H9 (cell line): ENCODE measurements around the gene GCN1. TPM values are rescaled to one million over a fixed set of nuclear protein-coding genes. Genes with fewer than 3 reads are reported as not detected.

ENCODE experiments used
- DNase-seq: peaks from one replicate; pipeline ENCODE4 v3.0.0-alpha.2; 2017
- H2AFZ ChIP-seq: one replicate; pipeline ENCODE4 v1.6.1; 2013; ENCODE audit warnings: mild to moderate bottlenecking, low read length, control low read depth, moderate library complexity
- H2AK5ac ChIP-seq: 2 replicates; pipeline ENCODE4 v1.6.1; 2013; ENCODE audit warnings: low read length, control low read depth, mixed read lengths; ENCODE audit not compliant: insufficient read length
- H2BK120ac ChIP-seq: one replicate; pipeline ENCODE4 v1.6.1; 2013; ENCODE audit warnings: low read depth, mild to moderate bottlenecking, low read length, control low read depth, inconsistent platforms; ENCODE audit not compliant: poor library complexity, severe bottlenecking
- H2BK12ac ChIP-seq: 2 replicates; pipeline ENCODE4 v1.6.1; 2013; ENCODE audit warnings: low read length, control low read depth, mixed read lengths, low read depth; ENCODE audit not compliant: insufficient read length
- H2BK15ac ChIP-seq: 2 replicates; pipeline ENCODE4 v1.6.1; 2013; ENCODE audit warnings: low read depth, low read length, control low read depth
- H2BK20ac ChIP-seq: one replicate; pipeline ENCODE4 v1.6.1; 2013; ENCODE audit warnings: low read depth, mild to moderate bottlenecking, low read length, control low read depth, inconsistent platforms; ENCODE audit not compliant: poor library complexity, severe bottlenecking
- H2BK5ac ChIP-seq: 2 replicates; pipeline ENCODE4 v1.6.1; 2013; ENCODE audit warnings: low read length, control low read depth, mixed read lengths; ENCODE audit not compliant: insufficient read length
- H3K14ac ChIP-seq: 2 replicates; pipeline ENCODE4 v1.6.1; 2013; ENCODE audit warnings: low read length, control low read depth; ENCODE audit not compliant: insufficient read depth
- H3K18ac ChIP-seq: 2 replicates; pipeline ENCODE4 v1.6.1; 2013; ENCODE audit warnings: low read depth, mild to moderate bottlenecking, mixed read lengths, low read length, control low read depth; ENCODE audit not compliant: insufficient read length
- H3K23ac ChIP-seq: 2 replicates; pipeline ENCODE4 v1.6.1; 2013; ENCODE audit warnings: low read length, control low read depth, mixed read lengths, low read depth; ENCODE audit not compliant: insufficient read length
- H3K23me2 ChIP-seq: 2 replicates; pipeline ENCODE4 v1.6.1; 2013; ENCODE audit warnings: low read depth, mild to moderate bottlenecking, mixed read lengths, low read length, control low read depth; ENCODE audit not compliant: insufficient read length, poor library complexity, severe bottlenecking
- H3K27ac ChIP-seq: 2 replicates; pipeline ENCODE4 v1.5.1; 2013; ENCODE audit warnings: low read length, control low read depth, mixed read lengths, low read depth; ENCODE audit not compliant: insufficient read length
- H3K27me3 ChIP-seq: 2 replicates; pipeline ENCODE4 v1.6.1; 2013; ENCODE audit warnings: low read length, control low read depth, inconsistent platforms; ENCODE audit not compliant: insufficient read depth
- H3K4ac ChIP-seq: 2 replicates; pipeline ENCODE4 v1.6.1; 2013; ENCODE audit warnings: low read depth, mild to moderate bottlenecking, control low read depth, inconsistent platforms, low read length, moderate library complexity
- H3K4me1 ChIP-seq: 2 replicates; pipeline ENCODE4 v1.6.1; 2013; ENCODE audit warnings: low read length, control low read depth, inconsistent platforms; ENCODE audit not compliant: insufficient read depth
- H3K4me2 ChIP-seq: 2 replicates; pipeline ENCODE4 v1.6.1; 2013; ENCODE audit warnings: low read length, control low read depth, mixed read lengths; ENCODE audit not compliant: insufficient read length, insufficient read depth
- H3K56ac ChIP-seq: 2 replicates; pipeline ENCODE4 v1.6.1; 2013; ENCODE audit warnings: low read depth, mild to moderate bottlenecking, mixed read lengths, low read length, control low read depth; ENCODE audit not compliant: insufficient read length
- H3K79me1 ChIP-seq: 2 replicates; pipeline ENCODE4 v1.6.1; 2013; ENCODE audit warnings: low read depth, mild to moderate bottlenecking, moderate library complexity, low read length, control low read depth, inconsistent platforms; ENCODE audit not compliant: insufficient read depth, poor library complexity, severe bottlenecking
- H3K79me2 ChIP-seq: 2 replicates; pipeline ENCODE4 v1.6.1; 2013; ENCODE audit warnings: low read length, control low read depth, inconsistent platforms; ENCODE audit not compliant: insufficient read depth
- H3K9ac ChIP-seq: 2 replicates; pipeline ENCODE4 v1.6.1; 2013; ENCODE audit warnings: low read length, control low read depth, mixed read lengths; ENCODE audit not compliant: insufficient read length; ENCODE audit errors: extremely low read depth
- H3K9me3 ChIP-seq: one replicate; pipeline ENCODE4 v1.6.1; 2013; ENCODE audit warnings: low read depth, low read length, inconsistent platforms; ENCODE audit not compliant: control insufficient read depth
- H3T11ph ChIP-seq: one replicate; pipeline ENCODE4 v1.6.1; 2013; ENCODE audit warnings: mild to moderate bottlenecking, low read length, control low read depth, inconsistent platforms
- H4K20me1 ChIP-seq: one replicate; pipeline ENCODE4 v1.6.1; 2013; ENCODE audit not compliant: control insufficient read depth, insufficient read length, insufficient read depth
- H4K5ac ChIP-seq: 2 replicates; pipeline ENCODE4 v1.6.1; 2013; ENCODE audit warnings: low read depth, mild to moderate bottlenecking, mixed read lengths, low read length, control low read depth; ENCODE audit not compliant: insufficient read length
- H4K8ac ChIP-seq: replicated peaks from 2 replicates; pipeline ENCODE4 v1.6.1; 2013; ENCODE audit warnings: low read length, control low read depth, mixed read lengths, low read depth; ENCODE audit not compliant: insufficient read length
- H4K91ac ChIP-seq: 2 replicates; pipeline ENCODE4 v1.6.1; 2013; ENCODE audit warnings: low read depth, mild to moderate bottlenecking, moderate library complexity, mixed read lengths, low read length, control low read depth; ENCODE audit not compliant: insufficient read length
- H3K27ac Mint-ChIP-seq, 3 experiments: 2 replicates in 2 of 3; 3 replicates in 1 of 3; pipeline ENCODE4 v1.8.0; 2020 to 2021; ENCODE audit warnings: mixed read lengths in 3 of 3, mild to moderate bottlenecking in 1 of 3, moderate library complexity in 1 of 3
- H3K27me3 Mint-ChIP-seq: 2 replicates; pipeline ENCODE4 v1.8.0; 2021; ENCODE audit warnings: low read depth, mild to moderate bottlenecking, moderate library complexity, mixed read lengths
- H3K36me3 Mint-ChIP-seq, 3 experiments: 2 replicates in 2 of 3; 3 replicates in 1 of 3; pipeline ENCODE4 v1.8.0; 2020 to 2021; ENCODE audit warnings: low read depth in 3 of 3, mixed read lengths in 3 of 3; ENCODE audit not compliant: insufficient read depth in 1 of 3
- H3K4me1 Mint-ChIP-seq, 2 experiments: 2 replicates each; pipeline ENCODE4 v1.8.0; 2020; ENCODE audit warnings: mixed read lengths in 2 of 2
- H3K4me3 Mint-ChIP-seq, 2 experiments: 2 replicates in 1 of 2; 3 replicates in 1 of 2; pipeline ENCODE4 v1.8.0; 2020 to 2021; ENCODE audit warnings: mild to moderate bottlenecking in 2 of 2, mixed read lengths in 2 of 2, moderate library complexity in 1 of 2
- H3K9me3 Mint-ChIP-seq, 2 experiments: 2 replicates in 1 of 2; 3 replicates in 1 of 2; pipeline ENCODE4 v1.8.0; 2020; ENCODE audit warnings: mild to moderate bottlenecking in 2 of 2, mixed read lengths in 2 of 2, moderate library complexity in 1 of 2
- WGBS: extraction: QIAGEN DNeasy Blood & Tissue Kit; methylation state at CpG from one replicate; pipeline ENCODE4 v1.1.7; 2013; ENCODE audit warnings: missing lambda C conversion rate, low lambda C conversion rate, mixed read lengths; ENCODE audit not compliant: insufficient read length; ENCODE audit errors: extremely low coverage; 5-methylcytosine and 5-hydroxymethylcytosine counted together
- total RNA-seq: library from RNA; stranded (reverse); gene quantifications from 2 replicates; pipeline ENCODE4 v1.2.1, GENCODE V29; 2021
- TF ChIP-seq, protein P1 (sequence below): fragments of 200-600 bp; sonication (generic); conservative IDR thresholded peaks from 3 replicates; pipeline ENCODE4 v1.8.0; 2021; ENCODE audit warnings: antibody characterized with exemption, mild to moderate bottlenecking

Gene GCN1
- total RNA-seq, 1 experiment from 2014 or later = 137 TPM

DNA sequence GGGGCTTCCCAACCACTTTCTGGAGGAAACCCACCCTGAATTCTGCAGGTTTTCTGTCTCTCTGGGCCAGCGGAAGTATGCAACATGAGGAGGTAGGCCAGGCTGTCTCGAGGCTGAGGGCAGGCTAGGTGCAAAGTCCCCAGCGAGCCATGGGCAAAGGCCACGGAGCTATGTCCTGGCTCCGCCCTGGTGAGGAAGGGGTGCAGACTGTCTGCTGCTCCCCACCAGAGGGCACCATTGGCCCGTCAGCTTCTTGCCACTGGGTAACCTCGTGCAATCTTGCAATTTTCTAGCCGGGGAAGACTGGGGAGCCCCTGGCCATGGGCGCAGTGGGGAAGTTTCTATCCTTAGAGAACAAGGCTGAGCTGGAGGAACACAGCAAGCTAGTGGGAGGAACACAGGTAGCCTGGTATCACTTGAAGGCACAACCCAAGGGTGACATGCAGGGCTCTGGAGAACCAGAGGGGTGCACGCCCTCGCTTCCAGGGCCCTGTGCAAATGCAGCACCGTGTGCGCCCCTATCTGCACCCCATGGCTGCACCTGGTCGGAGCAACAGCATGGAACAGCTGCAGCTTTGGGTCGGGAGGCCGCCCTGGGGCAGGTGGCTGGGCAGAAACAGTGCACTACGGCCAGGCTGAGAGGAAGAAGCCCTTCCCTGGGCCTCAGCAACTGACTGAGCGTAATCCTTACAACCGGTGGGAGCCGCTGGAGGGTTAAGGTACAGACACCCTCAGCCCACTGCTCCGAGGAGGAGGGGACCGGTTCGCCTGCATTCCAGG lies 34.0 kb upstream of the GCN1 start:
- Mint-ChIP-seq H3K4me1 (peaks cover 71 to 75% of the 10 kb centered on the region in 2 experiments), H3K27me3 (no peaks in the 10 kb centered on the region), H3K36me3 (peaks cover 3 to 14% (median 10%) of the 10 kb centered on the region in 3 experiments; a peak in 6 of 7 replicates), H3K9me3 (no peaks in the 10 kb centered on the region), H3K27ac (peak overlapping the region; percentile 99), H3K4me3 (peak overlapping the region; percentile 52 to 72)
- H2AK5ac ChIP-seq = no peak overlapping the region
- H2AFZ ChIP-seq = no peak overlapping the region
- no peaks in the 10 kb centered on the region for H3K79me1 ChIP-seq
- H3K23ac ChIP-seq = no peak overlapping the region
- no peak overlapping the region for H3K56ac ChIP-seq
- no peak overlapping the region for H2BK12ac ChIP-seq
- peaks cover 26% of the 10 kb centered on the region for H3K4me1 ChIP-seq
- no peak overlapping the region for H2BK5ac ChIP-seq
- TF ChIP-seq, protein P1, sequence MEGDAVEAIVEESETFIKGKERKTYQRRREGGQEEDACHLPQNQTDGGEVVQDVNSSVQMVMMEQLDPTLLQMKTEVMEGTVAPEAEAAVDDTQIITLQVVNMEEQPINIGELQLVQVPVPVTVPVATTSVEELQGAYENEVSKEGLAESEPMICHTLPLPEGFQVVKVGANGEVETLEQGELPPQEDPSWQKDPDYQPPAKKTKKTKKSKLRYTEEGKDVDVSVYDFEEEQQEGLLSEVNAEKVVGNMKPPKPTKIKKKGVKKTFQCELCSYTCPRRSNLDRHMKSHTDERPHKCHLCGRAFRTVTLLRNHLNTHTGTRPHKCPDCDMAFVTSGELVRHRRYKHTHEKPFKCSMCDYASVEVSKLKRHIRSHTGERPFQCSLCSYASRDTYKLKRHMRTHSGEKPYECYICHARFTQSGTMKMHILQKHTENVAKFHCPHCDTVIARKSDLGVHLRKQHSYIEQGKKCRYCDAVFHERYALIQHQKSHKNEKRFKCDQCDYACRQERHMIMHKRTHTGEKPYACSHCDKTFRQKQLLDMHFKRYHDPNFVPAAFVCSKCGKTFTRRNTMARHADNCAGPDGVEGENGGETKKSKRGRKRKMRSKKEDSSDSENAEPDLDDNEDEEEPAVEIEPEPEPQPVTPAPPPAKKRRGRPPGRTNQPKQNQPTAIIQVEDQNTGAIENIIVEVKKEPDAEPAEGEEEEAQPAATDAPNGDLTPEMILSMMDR = peak; percentile 93
- H4K91ac ChIP-seq = no peak overlapping the region
- H3K9me3 ChIP-seq = no peaks in the 10 kb centered on the region
- peak overlapping the region; percentile 20 for H3K4me2 ChIP-seq
- no peaks in the 10 kb centered on the region for H4K20me1 ChIP-seq
- H3K18ac ChIP-seq = peak overlapping the region; percentile 93
- no peak overlapping the region for H4K5ac ChIP-seq
- H3K14ac ChIP-seq = peak overlapping the region; percentile 89
- H3K23me2 ChIP-seq = peaks cover 3% of the 10 kb centered on the region
- no CpG with 5 or more reads among the region's 23 CpGs for WGBS
- H4K8ac ChIP-seq = no peak overlapping the region
- H3K79me2 ChIP-seq = peaks cover 3% of the 10 kb centered on the region; the same call in 1 of the 2 replicates
- H2BK20ac ChIP-seq = no peak overlapping the region
- no peak overlapping the region for H2BK15ac ChIP-seq
- no peak overlapping the region for H2BK120ac ChIP-seq
- H3K9ac ChIP-seq = peak overlapping the region; percentile 23
- H3T11ph ChIP-seq = no peak overlapping the region
- peak; percentile 99 for DNase-seq
- H3K27me3 ChIP-seq = no peaks in the 10 kb centered on the region
- peak overlapping the region; percentile 49 for H3K27ac ChIP-seq
- no peak overlapping the region; the same call in 1 of the 2 replicates for H3K4ac ChIP-seq
